ENCODE measurements around the gene S1PR4. TPM values are rescaled to one million over a fixed set of nuclear protein-coding genes. Genes with fewer than 3 reads are reported as not detected.
A peak's percentile ranks its signal among the peaks of the same experiment; 100 is the strongest.

The S1PR4 gene
- total RNA-seq, 1 donor from 2014 or later = not detected

GRCh38 chr19:3148503-3148902 is 30.1 kb upstream of the S1PR4 start:
- H3K9me3 Mint-ChIP-seq (ENCODE audit: unreplicated experiment) = no peaks in the 10 kb centered on the region
- DNase-seq (ENCODE audit: low spot score) = no peak
- peaks cover 8% of the 10 kb centered on the region for H3K4me1 Mint-ChIP-seq (ENCODE audit: unreplicated experiment)
- TF ChIP-seq CTCF (IDR thresholded peaks at IDR 0.05; ENCODE audit: unreplicated experiment) = no peak
- no peak overlapping the region for H3K27ac Mint-ChIP-seq (ENCODE audit: unreplicated experiment)
- H3K36me3 Mint-ChIP-seq (ENCODE audit: low read depth, unreplicated experiment) = peaks cover 6% of the 10 kb centered on the region
- peaks cover 6% of the 10 kb centered on the region for H3K27me3 Mint-ChIP-seq (ENCODE audit: unreplicated experiment)
- no peak overlapping the region for H3K4me3 Mint-ChIP-seq (ENCODE audit: unreplicated experiment)

GRCh38 chr19:3149089-3149488 is 29.5 kb upstream of the S1PR4 start:
- Mint-ChIP-seq H3K9me3 (ENCODE audit: unreplicated experiment) (no peaks in the 10 kb centered on the region), H3K4me1 (ENCODE audit: unreplicated experiment) (peaks cover 8% of the 10 kb centered on the region), H3K4me3 (ENCODE audit: unreplicated experiment) (no peak overlapping the region), H3K36me3 (ENCODE audit: low read depth, unreplicated experiment) (peaks cover 6% of the 10 kb centered on the region), H3K27ac (ENCODE audit: unreplicated experiment) (peak overlapping the region; percentile 65), H3K27me3 (ENCODE audit: unreplicated experiment) (peaks cover 6% of the 10 kb centered on the region)
- no peak for TF ChIP-seq CTCF (IDR thresholded peaks at IDR 0.05; ENCODE audit: unreplicated experiment)
- DNase-seq (ENCODE audit: low spot score) = no peak

GRCh38 chr19:3149526-3150505 is 28.8 kb upstream of the S1PR4 start:
- peaks cover 7% of the 10 kb centered on the region for H3K27me3 Mint-ChIP-seq (ENCODE audit: unreplicated experiment)
- peaks cover 6% of the 10 kb centered on the region for H3K36me3 Mint-ChIP-seq (ENCODE audit: low read depth, unreplicated experiment)
- H3K4me1 Mint-ChIP-seq (ENCODE audit: unreplicated experiment) = peaks cover 8% of the 10 kb centered on the region
- TF ChIP-seq CTCF (IDR thresholded peaks at IDR 0.05; ENCODE audit: unreplicated experiment) = no peak
- H3K27ac Mint-ChIP-seq (ENCODE audit: unreplicated experiment) = peak overlapping the region; percentile 65
- DNase-seq (ENCODE audit: low spot score) = no peak
- no peaks in the 10 kb centered on the region for H3K9me3 Mint-ChIP-seq (ENCODE audit: unreplicated experiment)
- H3K4me3 Mint-ChIP-seq (ENCODE audit: unreplicated experiment) = no peak overlapping the region

GRCh38 chr19:3150739-3151329 is 27.7 kb upstream of the S1PR4 start:
- Mint-ChIP-seq H3K36me3 (ENCODE audit: low read depth, unreplicated experiment) (peaks cover 6% of the 10 kb centered on the region), H3K27me3 (ENCODE audit: unreplicated experiment) (peaks cover 7% of the 10 kb centered on the region), H3K9me3 (ENCODE audit: unreplicated experiment) (no peaks in the 10 kb centered on the region), H3K4me3 (ENCODE audit: unreplicated experiment) (no peak overlapping the region), H3K4me1 (ENCODE audit: unreplicated experiment) (peaks cover 8% of the 10 kb centered on the region), H3K27ac (ENCODE audit: unreplicated experiment) (no peak overlapping the region)
- no peak for DNase-seq (ENCODE audit: low spot score)
- TF ChIP-seq CTCF (IDR thresholded peaks at IDR 0.05; ENCODE audit: unreplicated experiment) = no peak

Data from endothelial cell (in vitro differentiated cells).